HepG2 (cell line): Measurements from ENCODE around the gene CNOT1. TPM values are rescaled to one million over a fixed set of nuclear protein-coding genes. Genes with fewer than 3 reads are reported as not detected.

Experiments used
- ATAC-seq: fragments of 200-7000 bp; cut with Tn5 transposase; 3 replicates; pipeline ENCODE4 v1.9.1; 2020; ENCODE audit warnings: mild to moderate bottlenecking, moderate library complexity
- BruUV-seq: library from RNA; stranded (reverse); fragments of 400-500 nt; replicated peaks from 2 replicates; lab custom pipeline; 2021; lab: Mats Ljungman, UMichigan
- CTCF ChIA-PET: fragments of 300-600 bp; formaldehyde crosslinking; extraction: SDS; loops from one replicate; lab custom pipeline; 2021; ENCODE audit warnings: low total read pairs, inconsistent platforms, low intra/inter-chr PET ratio; lab: Yijun Ruan, JAX
- POLR2A ChIA-PET: fragments of 350-600 bp; sonication (Branson Sonifier 250); formaldehyde crosslinking; loops from one replicate; lab custom pipeline; 2020; ENCODE audit warnings: antibody characterized with exemption, inconsistent platforms; lab: Yijun Ruan, JAX
- DNase-seq: peaks from one replicate; pipeline ENCODE4 v3.0.0-alpha.2; 2015; ENCODE audit warnings: low spot score
- FAIRE-seq: peaks from 3 replicates; lab custom pipeline; 2011; peaks lifted over from hg19 to GRCh38; lab: Jason Lieb, UNC
- H2AFZ ChIP-seq: one replicate; pipeline ENCODE4 v1.6.1; 2011; ENCODE audit warnings: low read length, inconsistent platforms
- H3K27ac ChIP-seq: fragments of 300-600 bp; 3 replicates; pipeline ENCODE4 v1.8.0; 2011; ENCODE audit warnings: mixed run types, mild to moderate bottlenecking, mixed read lengths, low read length, inconsistent platforms; ENCODE audit not compliant: insufficient read depth; ENCODE audit errors: extremely low read length
- H3K27me3 ChIP-seq, 2 experiments: fragments of 200-600 bp in 1 of 2; 2 replicates in 1 of 2; 3 replicates in 1 of 2; pipeline versions ENCODE4 v1.6.0 to v1.8.0; 2011; ENCODE audit warnings: low read length in 2 of 2, mild to moderate bottlenecking in 2 of 2, moderate library complexity in 2 of 2, inconsistent platforms in 1 of 2; ENCODE audit not compliant: insufficient read depth in 2 of 2, control insufficient read depth in 1 of 2
- H3K36me3 ChIP-seq, 2 experiments: fragments of 200-600 bp in 1 of 2; replicated peaks in 1 of 2; 2 replicates in 1 of 2; 3 replicates in 1 of 2; pipeline versions ENCODE4 v1.5.1 to v1.8.0; 2011; ENCODE audit warnings: low read length in 2 of 2, inconsistent platforms in 1 of 2; ENCODE audit not compliant: insufficient read depth in 2 of 2, control insufficient read depth in 1 of 2
- H3K4me1 ChIP-seq: 2 replicates; pipeline ENCODE4 v1.5.1; 2012; ENCODE audit warnings: low read length, inconsistent platforms; ENCODE audit not compliant: insufficient read depth
- H3K4me2 ChIP-seq: 2 replicates; pipeline ENCODE4 v1.6.0; 2011; ENCODE audit warnings: low read depth, low read length, inconsistent platforms
- H3K4me3 ChIP-seq, 3 experiments: fragments of 200-600 bp in 1 of 3; sonication (generic), shearing (Covaris generic) in 1 of 3; replicated peaks in 1 of 3; 2 replicates each; pipeline ENCODE4 v1.5.1; 2011 to 2016; ENCODE audit warnings: low read length in 3 of 3, inconsistent platforms in 2 of 3, low read depth in 2 of 3, mild to moderate bottlenecking in 2 of 3, control low read depth in 1 of 3, mixed read lengths in 1 of 3; ENCODE audit not compliant: insufficient read depth in 1 of 3
- H3K79me2 ChIP-seq: one replicate; pipeline ENCODE4 v1.6.1; 2011; ENCODE audit warnings: low read length, inconsistent platforms; ENCODE audit not compliant: insufficient read depth
- H3K9ac ChIP-seq: 2 replicates; pipeline ENCODE4 v1.6.0; 2011; ENCODE audit warnings: mild to moderate bottlenecking, low read depth, low read length, inconsistent platforms; ENCODE audit not compliant: insufficient read depth
- H3K9me3 ChIP-seq: 2 replicates; pipeline ENCODE4 v1.5.1; 2012; ENCODE audit warnings: mild to moderate bottlenecking, low read length
- H4K20me1 ChIP-seq: 2 replicates; pipeline ENCODE4 v1.6.0; 2011; ENCODE audit warnings: inconsistent platforms, mild to moderate bottlenecking, low read length, moderate library complexity; ENCODE audit not compliant: insufficient read depth
- BRCA1 ChIP-seq: sonication (generic); formaldehyde crosslinking; IDR thresholded peaks from 2 replicates; pipeline ENCODE4 v1.4.0; 2020; ENCODE audit warnings: missing genetic modification reagents
- CENPX ChIP-seq: sonication (generic); formaldehyde crosslinking; IDR thresholded peaks from 2 replicates; pipeline ENCODE4 v1.9.0; 2021; ENCODE audit warnings: mild to moderate bottlenecking, missing genetic modification reagents, moderate library complexity
- GFI1 ChIP-seq: sonication (generic); formaldehyde crosslinking; IDR thresholded peaks from 2 replicates; pipeline ENCODE4 v1.5.0; 2020; ENCODE audit warnings: missing genetic modification reagents, mild to moderate bottlenecking, borderline replicate concordance
- IRF9 ChIP-seq: sonication (generic); formaldehyde crosslinking; IDR thresholded peaks from 2 replicates; pipeline ENCODE4 v1.8.0; 2022; ENCODE audit warnings: missing genetic modification reagents, mild to moderate bottlenecking, borderline replicate concordance
- PATZ1 ChIP-seq: sonication (generic); formaldehyde crosslinking; IDR thresholded peaks from 2 replicates; pipeline ENCODE4 v1.4.0; 2020; ENCODE audit warnings: missing genetic modification reagents
- POGK ChIP-seq: sonication (generic); formaldehyde crosslinking; conservative IDR thresholded peaks from 2 replicates; pipeline ENCODE4 v1.8.0; 2022; ENCODE audit warnings: mild to moderate bottlenecking, moderate library complexity, missing genetic modification reagents
- RBM22 ChIP-seq: fragments of 200-400 bp; formaldehyde crosslinking; optimal IDR thresholded peaks from 2 replicates; pipeline ENCODE3; 2017; ENCODE audit warnings: mild to moderate bottlenecking, low read length, moderate library complexity
- TSC22D2 ChIP-seq: sonication (generic); formaldehyde crosslinking; IDR thresholded peaks from 2 replicates; pipeline ENCODE4 v1.5.1; 2020; ENCODE audit warnings: missing genetic modification reagents, mild to moderate bottlenecking, borderline replicate concordance
- ZHX1 ChIP-seq: sonication (generic); formaldehyde crosslinking; IDR thresholded peaks from 2 replicates; pipeline ENCODE4 v1.8.1; 2022; ENCODE audit warnings: low read depth, mild to moderate bottlenecking, missing genetic modification reagents
- ZNF501 ChIP-seq: sonication (generic); formaldehyde crosslinking; IDR thresholded peaks from 2 replicates; pipeline ENCODE4 v1.5.1; 2020; ENCODE audit warnings: mild to moderate bottlenecking, moderate library complexity, missing genetic modification reagents
- ZNF543 ChIP-seq: sonication (generic); formaldehyde crosslinking; IDR thresholded peaks from 2 replicates; pipeline ENCODE4 v1.4.0; 2020; ENCODE audit warnings: mild to moderate bottlenecking, missing genetic modification reagents
- ZSCAN31 ChIP-seq: sonication (generic); formaldehyde crosslinking; IDR thresholded peaks from 2 replicates; pipeline ENCODE4 v1.5.0; 2020; ENCODE audit warnings: low read depth, mild to moderate bottlenecking, missing genetic modification reagents
- WGBS: methylation state at CpG from one replicate; pipeline ENCODE4 v1.1.6; 2017; ENCODE audit warnings: low lambda C conversion rate; 5-methylcytosine and 5-hydroxymethylcytosine counted together
- in situ Hi-C: cut with HindIII; loops from 2 replicates; pipeline ENCODE4 v1.10.0; 2017; ENCODE audit warnings: low pct_unique_long_range_greater_than_20kb; ENCODE audit not compliant: extremely low pct_ligation_motif_present
- intact Hi-C: fragments of 100-400 bp; cut with micrococcal nuclease; formaldehyde crosslinking; loops from one replicate; pipeline ENCODE4 v1.10.0; 2022; ENCODE audit not compliant: unreplicated experiment
- polyA plus RNA-seq, 8 experiments: library from polyadenylated mRNA; depleted of rRNA in 3 of 8; stranded (reverse) in 7 of 8; unstranded in 1 of 8; fragments of >200 nt; fragmentation: Illumina TruSeq in 4 of 8; extraction: Trizol in 4 of 8; gene quantifications; 2 replicates each; pipeline versions ENCODE4 v1.2.1 to v1.2.3, GENCODE V29; 2011 to 2016; ENCODE audit warnings: low read depth in 4 of 8, missing spikeins in 1 of 8, mixed read lengths in 1 of 8; ENCODE audit not compliant: insufficient read depth in 1 of 8
- total RNA-seq, 5 experiments: library from RNA; depleted of rRNA; stranded (reverse); fragments of >200 nt; fragmentation: Illumina TruSeq; extraction: Trizol; gene quantifications; 2 replicates each; pipeline ENCODE4 v1.2.3, GENCODE V29; 2016; ENCODE audit warnings: low read depth in 1 of 5
- TF ChIP-seq, protein P1 (sequence below): sonication (generic); formaldehyde crosslinking; IDR thresholded peaks from 2 replicates; pipeline ENCODE4 v1.4.0; 2020; ENCODE audit warnings: mild to moderate bottlenecking, missing genetic modification reagents

The CNOT1 gene
- total and polyA plus RNA-seq, 2 of the 13 experiments (the other 11 are each of a cell fraction or from before 2014, with no cell fraction given) = 188 to 232 TPM

- DNase-seq = peak; percentile 23
- CTCF ChIA-PET = no interaction called here
- Histone ChIP-seq H3K27ac (no peak overlapping the region), H3K4me3 (peak overlapping the region; percentile 30 to 55 (median 45)), H3K79me2 (no peaks in the 10 kb centered on the region), H3K36me3 (no peaks in the 10 kb centered on the region), H3K9ac (peak overlapping the region; percentile 30; the same call in 1 of the 2 replicates), H3K27me3 (no peaks in the 10 kb centered on the region), H2AFZ (peak overlapping the region; percentile 33), H3K4me2 (peak overlapping the region; percentile 82), H3K9me3 (no peaks in the 10 kb centered on the region), H4K20me1 (no peaks in the 10 kb centered on the region), H3K4me1 (peaks cover 61% of the 10 kb centered on the region)
- 7% methylated on average over 7 of the region's 7 CpGs for WGBS
- peak; percentile 77 for ATAC-seq
- peak; percentile 26 for FAIRE-seq
- BruUV-seq = no TSS peak
- intact Hi-C loops = loop anchor here (1.0 to 2.0 kb wide), 2 partner anchors 24 to 102 kb away; no protein-coding TSS in a partner anchor
- POLR2A ChIA-PET = interaction anchor here (0.7 to 3.7 kb wide), 10 partner anchors 11 to 262 kb away, joined by 3 to 44 read pairs (median 4); partner anchors contain the start of genes CNOT1, GINS3 and GOT2
- in situ Hi-C loops = no loop called here
- no peak for TF ChIP-seq RBM22
- TF ChIP-seq BRCA1 (CRISPR knock-in tag) = no peak
- peak; percentile 51; the same call in 1 of the 2 replicates for TF ChIP-seq ZNF543 (CRISPR knock-in tag)
- peak; percentile 54; the same call in 1 of the 2 replicates for TF ChIP-seq PATZ1
- no peak for TF ChIP-seq ZSCAN31 (CRISPR knock-in tag)
- no peak for TF ChIP-seq TSC22D2 (CRISPR knock-in tag)
- no peak for TF ChIP-seq ZHX1 (CRISPR knock-in tag)
- 0 out of 2 replicates have a peak, but pooled peaks have one; percentile 8 for TF ChIP-seq POGK (CRISPR knock-in tag)
- TF ChIP-seq IRF9 = no peak
- peak; percentile 48; the same call in 1 of the 2 replicates for TF ChIP-seq GFI1
- TF ChIP-seq ZNF501 (CRISPR knock-in tag) = 0 out of 2 replicates have a peak, but pooled peaks have one; percentile 14
- TF ChIP-seq CENPX (CRISPR knock-in tag) = no peak
- TF ChIP-seq, protein P1, sequence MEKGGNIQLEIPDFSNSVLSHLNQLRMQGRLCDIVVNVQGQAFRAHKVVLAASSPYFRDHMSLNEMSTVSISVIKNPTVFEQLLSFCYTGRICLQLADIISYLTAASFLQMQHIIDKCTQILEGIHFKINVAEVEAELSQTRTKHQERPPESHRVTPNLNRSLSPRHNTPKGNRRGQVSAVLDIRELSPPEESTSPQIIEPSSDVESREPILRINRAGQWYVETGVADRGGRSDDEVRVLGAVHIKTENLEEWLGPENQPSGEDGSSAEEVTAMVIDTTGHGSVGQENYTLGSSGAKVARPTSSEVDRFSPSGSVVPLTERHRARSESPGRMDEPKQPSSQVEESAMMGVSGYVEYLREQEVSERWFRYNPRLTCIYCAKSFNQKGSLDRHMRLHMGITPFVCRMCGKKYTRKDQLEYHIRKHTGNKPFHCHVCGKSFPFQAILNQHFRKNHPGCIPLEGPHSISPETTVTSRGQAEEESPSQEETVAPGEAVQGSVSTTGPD = no peak
Measured at GRCh38 chr16:58654560-58655214, 25.1 kb upstream of the CNOT1 start.
